ENCODE data around the gene WHRN.

DNA sequence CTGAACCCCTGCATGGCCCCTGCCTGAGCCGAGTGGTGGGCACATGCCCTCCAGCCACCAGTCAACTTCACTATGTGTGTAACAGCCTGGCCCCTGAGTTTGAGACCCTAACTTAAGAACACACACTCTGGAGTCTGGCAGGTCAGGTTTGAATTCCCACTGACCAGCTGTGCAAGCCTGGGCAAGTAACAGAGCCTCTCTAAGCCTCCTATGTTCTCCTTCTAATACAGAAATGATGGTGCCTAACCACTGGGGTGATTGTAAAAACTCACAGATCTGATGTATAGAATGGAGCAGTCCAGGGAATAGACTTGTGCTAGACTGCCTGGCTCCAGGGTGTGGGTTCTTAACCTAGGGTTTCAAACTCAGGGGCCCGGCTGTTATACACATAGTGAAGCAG is 100.7 kb downstream of the WHRN start:
- TF ChIP-seq CTCF (conservative IDR thresholded peaks at IDR 0.05; ENCODE audit: low read depth in 2 of 2) (no peak), NANOG (IDR thresholded peaks at IDR 0.05; ENCODE audit: borderline replicate concordance) (no peak), EZH2 (IDR thresholded peaks at IDR 0.05; ENCODE audit: low read depth, unreplicated experiment) (no peak), POLR2AphosphoS5 (IDR thresholded peaks at IDR 0.05; ENCODE audit: low read depth) (no peak), EZH2phosphoT487 (IDR thresholded peaks at IDR 0.05; ENCODE audit: unreplicated experiment) (no peak), JUNB (IDR thresholded peaks at IDR 0.05; ENCODE audit: unreplicated experiment) (no peak), CREB1 (CRISPR knock-in tag; IDR thresholded peaks at IDR 0.05; ENCODE audit: low read depth) (no peak), STAT1 (IDR thresholded peaks at IDR 0.05; ENCODE audit: unreplicated experiment) (no peak)

Data from GM23338 (cell line).